GM21381 (cell line): ENCODE measurements around the gene GTF2IRD1.
A peak's percentile ranks its signal among the peaks of the same experiment; 100 is the strongest.
"Not testable (repeated sequence)": the region's sequence is repeated elsewhere in the genome, so short reads cannot be mapped to it uniquely, and the experiment has no call there.

Experiments used
- ATAC-seq: cut with Tn5 transposase; IDR thresholded peaks from one replicate; pipeline ENCODE4 v1.9.1; 2021; ENCODE audit warnings: mild to moderate bottlenecking, moderate library complexity; ENCODE audit not compliant: unreplicated experiment

Gene GTF2IRD1

GRCh38 chr7:74625446-74625845, 171.7 kb downstream of the GTF2IRD1 start:
- ATAC-seq = no peak

GRCh38 chr7:74627661-74628411, 174.1 kb downstream of the GTF2IRD1 start:
- no peak for ATAC-seq

- ATAC-seq = no peak
These were observed 178.8 kb downstream of the GTF2IRD1 start for GRCh38 chr7:74632505-74632904.

- ATAC-seq = no peak
These were observed 179.8 kb downstream of the GTF2IRD1 start for GRCh38 chr7:74633451-74633921.

GRCh38 chr7:74637745-74638144, 184.0 kb downstream of the GTF2IRD1 start:
- no peak for ATAC-seq

- ATAC-seq = peak; percentile 83
These were observed 196.3 kb downstream of the GTF2IRD1 start for GRCh38 chr7:74650055-74650454.

- ATAC-seq = peak; percentile 63
These were observed 196.9 kb downstream of the GTF2IRD1 start for GRCh38 chr7:74650493-74651132.

- ATAC-seq = not testable (repeated sequence)
These were observed 197.4 kb downstream of the GTF2IRD1 start for GRCh38 chr7:74651133-74651504.
